Right lobe of liver (tissue), 4 donors: Measurements from ENCODE around the gene HOXB4.

ENCODE experiments used
- POLR2A ChIP-seq: fragments of 450-650 bp; IDR thresholded peaks from one replicate; pipeline ENCODE4 v1.6.1; 2017; ENCODE audit warnings: antibody characterized with exemption, mild to moderate bottlenecking
- TF ChIP-seq, protein P1 (sequence below), 4 donors: fragments of 200-600 bp in 3 of 4; fragments of 450-650 bp in 1 of 4; IDR thresholded peaks; one replicate each; pipeline versions ENCODE4 v1.5.1 to v1.8.0; 2016 to 2022; ENCODE audit warnings: antibody characterized with exemption in 4 of 4, mild to moderate bottlenecking in 2 of 4
- donor health status: DM: no; HTN: no; CAD: no.
- donor health status: DM: no; HTN: no; CAD: no.
- donor health status: DM: no; HTN: yes; CAD: no.

DNA sequence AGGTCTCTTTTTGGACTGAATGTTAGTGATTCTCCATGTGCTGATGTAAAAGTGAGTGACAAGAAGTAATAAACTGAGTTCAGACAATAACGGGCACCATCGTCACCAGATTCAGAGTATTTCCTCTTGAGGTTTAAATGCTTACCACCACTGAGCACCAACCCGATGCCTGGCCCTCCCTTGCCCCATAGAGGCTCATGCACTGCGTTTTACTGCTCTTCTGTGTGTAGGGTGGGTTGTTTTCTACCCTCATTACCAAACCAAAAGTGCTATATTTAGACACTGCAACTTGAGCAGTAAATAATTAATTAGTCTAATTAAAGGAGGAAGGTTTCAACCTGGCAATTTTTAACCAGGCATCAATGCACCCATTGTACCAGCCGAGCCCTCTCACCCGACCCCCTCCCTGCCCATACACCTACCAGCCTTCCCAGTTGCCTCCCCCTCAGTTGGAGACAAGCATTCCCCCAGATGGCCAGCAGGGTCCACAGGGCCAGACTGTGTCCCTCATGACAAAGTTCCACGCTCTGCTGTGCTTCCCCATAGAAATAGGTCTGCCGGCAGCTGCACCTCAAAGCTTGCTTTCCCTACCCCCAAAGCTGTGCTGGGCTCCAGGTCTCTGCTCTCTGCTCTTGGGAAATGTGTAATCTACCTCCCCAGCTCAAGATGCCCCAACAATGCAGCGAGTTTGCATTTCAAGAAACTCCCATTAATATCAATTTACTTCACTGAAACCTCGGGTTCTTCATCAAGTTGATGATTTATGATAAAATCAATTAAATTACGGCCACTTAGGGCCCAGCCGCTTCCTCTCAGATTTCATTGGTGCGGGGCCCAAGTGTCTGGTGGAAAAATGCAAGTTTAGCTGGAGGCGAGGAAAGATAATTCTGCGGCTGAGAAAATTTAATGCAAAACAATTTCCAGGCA, 16.0 kb downstream of the HOXB4 start:
- TF ChIP-seq, protein P1, sequence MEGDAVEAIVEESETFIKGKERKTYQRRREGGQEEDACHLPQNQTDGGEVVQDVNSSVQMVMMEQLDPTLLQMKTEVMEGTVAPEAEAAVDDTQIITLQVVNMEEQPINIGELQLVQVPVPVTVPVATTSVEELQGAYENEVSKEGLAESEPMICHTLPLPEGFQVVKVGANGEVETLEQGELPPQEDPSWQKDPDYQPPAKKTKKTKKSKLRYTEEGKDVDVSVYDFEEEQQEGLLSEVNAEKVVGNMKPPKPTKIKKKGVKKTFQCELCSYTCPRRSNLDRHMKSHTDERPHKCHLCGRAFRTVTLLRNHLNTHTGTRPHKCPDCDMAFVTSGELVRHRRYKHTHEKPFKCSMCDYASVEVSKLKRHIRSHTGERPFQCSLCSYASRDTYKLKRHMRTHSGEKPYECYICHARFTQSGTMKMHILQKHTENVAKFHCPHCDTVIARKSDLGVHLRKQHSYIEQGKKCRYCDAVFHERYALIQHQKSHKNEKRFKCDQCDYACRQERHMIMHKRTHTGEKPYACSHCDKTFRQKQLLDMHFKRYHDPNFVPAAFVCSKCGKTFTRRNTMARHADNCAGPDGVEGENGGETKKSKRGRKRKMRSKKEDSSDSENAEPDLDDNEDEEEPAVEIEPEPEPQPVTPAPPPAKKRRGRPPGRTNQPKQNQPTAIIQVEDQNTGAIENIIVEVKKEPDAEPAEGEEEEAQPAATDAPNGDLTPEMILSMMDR (IDR thresholded peaks at IDR 0.05): no peak
- no peak for TF ChIP-seq POLR2A
